Measurements from ENCODE around the gene RAB42. TPM values are rescaled to one million over a fixed set of nuclear protein-coding genes. Genes with fewer than 3 reads are reported as not detected.
A peak's percentile ranks its signal among the peaks of the same experiment; 100 is the strongest.

RAB42 gene
- total and polyA plus RNA-seq, 9 of the 15 experiments (the other 6 are each of a cell fraction or from before 2014, with no cell fraction given) = 0.07 to 0.14 (median 0.12) TPM; not detected in 6

DNA sequence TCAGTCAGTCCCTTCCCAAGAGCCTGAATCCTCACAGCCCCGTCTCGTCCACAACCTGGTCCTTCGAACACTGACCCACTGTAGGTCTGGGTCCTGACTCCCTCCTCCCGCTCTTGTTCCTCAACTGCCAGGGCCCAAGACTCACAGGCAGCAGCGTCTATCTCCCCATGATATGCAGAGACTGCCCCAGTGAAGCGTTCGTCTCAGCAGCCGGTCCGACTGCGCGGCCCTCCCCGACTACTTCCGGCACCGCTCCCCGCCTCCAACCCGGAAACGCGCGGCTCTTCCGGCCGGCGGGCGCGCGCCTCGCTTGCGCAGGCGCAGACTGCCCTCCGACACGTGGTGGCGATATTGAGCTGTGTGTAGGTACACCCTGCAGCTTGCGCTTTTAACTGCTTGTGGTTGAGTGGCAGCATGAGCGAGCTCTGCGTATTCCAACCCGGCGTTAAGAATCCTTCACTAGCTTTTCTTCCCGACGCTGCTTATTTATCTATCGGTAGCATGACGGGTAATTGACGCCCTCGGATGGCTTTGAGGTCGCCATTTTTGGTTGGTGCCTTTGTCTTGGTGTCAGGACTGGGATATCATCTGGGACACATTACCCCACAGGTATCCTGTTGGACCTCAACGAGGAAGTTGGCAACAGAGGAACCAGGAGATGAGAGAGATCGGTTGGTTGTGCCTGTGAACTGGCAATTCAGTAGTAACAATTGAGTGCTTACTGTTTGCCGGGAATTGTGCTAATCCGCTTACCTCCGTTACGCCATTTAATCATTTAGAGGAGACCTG lies 51.0 kb downstream of the RAB42 start, which contains the start of gene TAF12 (continued):
- TF ChIP-seq IFI16 (CRISPR knock-in tag; IDR thresholded peaks at IDR 0.05) (no peak), HNRNPL (IDR thresholded peaks at IDR 0.05; ENCODE audit: low read depth, low read length) (no peak), ZNF165 (CRISPR knock-in tag; IDR thresholded peaks at IDR 0.05; ENCODE audit: borderline replicate concordance) (no peak), ZBTB7A (IDR thresholded peaks at IDR 0.05; ENCODE audit: borderline replicate concordance, control insufficient read depth, low read depth, low read length) (no peak; the same call in 1 of the 2 replicates), MTA3 (IDR thresholded peaks at IDR 0.05; ENCODE audit: borderline replicate concordance) (peak; percentile 96), RBFOX2 (IDR thresholded peaks at IDR 0.05; ENCODE audit: low read depth, low read length) (peak; percentile 100), KDM2B (CRISPR knock-in tag; IDR thresholded peaks at IDR 0.05) (no peak; the same call in 1 of the 2 replicates), FOXJ2 (tag; IDR thresholded peaks at IDR 0.05) (0 out of 2 replicates have a peak, but pooled peaks have one; percentile 50), ARID1B (IDR thresholded peaks at IDR 0.05) (peak; percentile 51; the same call in 1 of the 2 replicates), TRIM28 (IDR thresholded peaks at IDR 0.05) (no peak), SOX6 (IDR thresholded peaks at IDR 0.05) (peak; percentile 76; the same call in 1 of the 2 replicates), HDGF (IDR thresholded peaks at IDR 0.05) (no peak), TFAM (CRISPR knock-in tag; conservative IDR thresholded peaks at IDR 0.05) (no peak)
- TF ChIP-seq, protein P1, sequence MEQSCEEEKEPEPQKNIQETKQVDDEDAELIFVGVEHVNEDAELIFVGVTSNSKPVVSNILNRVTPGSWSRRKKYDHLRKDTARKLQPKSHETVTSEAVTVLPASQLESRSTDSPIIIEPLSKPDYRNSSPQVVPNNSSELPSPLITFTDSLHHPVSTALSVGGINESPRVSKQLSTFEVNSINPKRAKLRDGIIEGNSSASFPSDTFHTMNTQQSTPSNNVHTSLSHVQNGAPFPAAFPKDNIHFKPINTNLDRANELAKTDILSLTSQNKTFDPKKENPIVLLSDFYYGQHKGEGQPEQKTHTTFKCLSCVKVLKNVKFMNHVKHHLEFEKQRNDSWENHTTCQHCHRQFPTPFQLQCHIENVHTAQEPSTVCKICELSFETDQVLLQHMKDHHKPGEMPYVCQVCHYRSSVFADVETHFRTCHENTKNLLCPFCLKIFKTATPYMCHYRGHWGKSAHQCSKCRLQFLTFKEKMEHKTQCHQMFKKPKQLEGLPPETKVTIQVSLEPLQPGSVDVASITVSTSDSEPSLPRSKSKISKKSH (CRISPR knock-in tag; IDR thresholded peaks at IDR 0.05) = no peak
- TF ChIP-seq, protein P2, sequence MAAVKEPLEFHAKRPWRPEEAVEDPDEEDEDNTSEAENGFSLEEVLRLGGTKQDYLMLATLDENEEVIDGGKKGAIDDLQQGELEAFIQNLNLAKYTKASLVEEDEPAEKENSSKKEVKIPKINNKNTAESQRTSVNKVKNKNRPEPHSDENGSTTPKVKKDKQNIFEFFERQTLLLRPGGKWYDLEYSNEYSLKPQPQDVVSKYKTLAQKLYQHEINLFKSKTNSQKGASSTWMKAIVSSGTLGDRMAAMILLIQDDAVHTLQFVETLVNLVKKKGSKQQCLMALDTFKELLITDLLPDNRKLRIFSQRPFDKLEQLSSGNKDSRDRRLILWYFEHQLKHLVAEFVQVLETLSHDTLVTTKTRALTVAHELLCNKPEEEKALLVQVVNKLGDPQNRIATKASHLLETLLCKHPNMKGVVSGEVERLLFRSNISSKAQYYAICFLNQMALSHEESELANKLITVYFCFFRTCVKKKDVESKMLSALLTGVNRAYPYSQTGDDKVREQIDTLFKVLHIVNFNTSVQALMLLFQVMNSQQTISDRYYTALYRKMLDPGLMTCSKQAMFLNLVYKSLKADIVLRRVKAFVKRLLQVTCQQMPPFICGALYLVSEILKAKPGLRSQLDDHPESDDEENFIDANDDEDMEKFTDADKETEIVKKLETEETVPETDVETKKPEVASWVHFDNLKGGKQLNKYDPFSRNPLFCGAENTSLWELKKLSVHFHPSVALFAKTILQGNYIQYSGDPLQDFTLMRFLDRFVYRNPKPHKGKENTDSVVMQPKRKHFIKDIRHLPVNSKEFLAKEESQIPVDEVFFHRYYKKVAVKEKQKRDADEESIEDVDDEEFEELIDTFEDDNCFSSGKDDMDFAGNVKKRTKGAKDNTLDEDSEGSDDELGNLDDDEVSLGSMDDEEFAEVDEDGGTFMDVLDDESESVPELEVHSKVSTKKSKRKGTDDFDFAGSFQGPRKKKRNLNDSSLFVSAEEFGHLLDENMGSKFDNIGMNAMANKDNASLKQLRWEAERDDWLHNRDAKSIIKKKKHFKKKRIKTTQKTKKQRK (IDR thresholded peaks at IDR 0.05; ENCODE audit: borderline replicate concordance, low read depth, low read length) = no peak
- TF ChIP-seq, protein P3, sequence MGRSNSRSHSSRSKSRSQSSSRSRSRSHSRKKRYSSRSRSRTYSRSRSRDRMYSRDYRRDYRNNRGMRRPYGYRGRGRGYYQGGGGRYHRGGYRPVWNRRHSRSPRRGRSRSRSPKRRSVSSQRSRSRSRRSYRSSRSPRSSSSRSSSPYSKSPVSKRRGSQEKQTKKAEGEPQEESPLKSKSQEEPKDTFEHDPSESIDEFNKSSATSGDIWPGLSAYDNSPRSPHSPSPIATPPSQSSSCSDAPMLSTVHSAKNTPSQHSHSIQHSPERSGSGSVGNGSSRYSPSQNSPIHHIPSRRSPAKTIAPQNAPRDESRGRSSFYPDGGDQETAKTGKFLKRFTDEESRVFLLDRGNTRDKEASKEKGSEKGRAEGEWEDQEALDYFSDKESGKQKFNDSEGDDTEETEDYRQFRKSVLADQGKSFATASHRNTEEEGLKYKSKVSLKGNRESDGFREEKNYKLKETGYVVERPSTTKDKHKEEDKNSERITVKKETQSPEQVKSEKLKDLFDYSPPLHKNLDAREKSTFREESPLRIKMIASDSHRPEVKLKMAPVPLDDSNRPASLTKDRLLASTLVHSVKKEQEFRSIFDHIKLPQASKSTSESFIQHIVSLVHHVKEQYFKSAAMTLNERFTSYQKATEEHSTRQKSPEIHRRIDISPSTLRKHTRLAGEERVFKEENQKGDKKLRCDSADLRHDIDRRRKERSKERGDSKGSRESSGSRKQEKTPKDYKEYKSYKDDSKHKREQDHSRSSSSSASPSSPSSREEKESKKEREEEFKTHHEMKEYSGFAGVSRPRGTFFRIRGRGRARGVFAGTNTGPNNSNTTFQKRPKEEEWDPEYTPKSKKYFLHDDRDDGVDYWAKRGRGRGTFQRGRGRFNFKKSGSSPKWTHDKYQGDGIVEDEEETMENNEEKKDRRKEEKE (IDR thresholded peaks at IDR 0.05; ENCODE audit: borderline replicate concordance in 1 of 2, control insufficient read depth in 1 of 2, low read depth in 2 of 2, low read length in 1 of 2) = peak; percentile 40 to 94; a peak in 2 of 4 replicates
- TF ChIP-seq, protein P4, sequence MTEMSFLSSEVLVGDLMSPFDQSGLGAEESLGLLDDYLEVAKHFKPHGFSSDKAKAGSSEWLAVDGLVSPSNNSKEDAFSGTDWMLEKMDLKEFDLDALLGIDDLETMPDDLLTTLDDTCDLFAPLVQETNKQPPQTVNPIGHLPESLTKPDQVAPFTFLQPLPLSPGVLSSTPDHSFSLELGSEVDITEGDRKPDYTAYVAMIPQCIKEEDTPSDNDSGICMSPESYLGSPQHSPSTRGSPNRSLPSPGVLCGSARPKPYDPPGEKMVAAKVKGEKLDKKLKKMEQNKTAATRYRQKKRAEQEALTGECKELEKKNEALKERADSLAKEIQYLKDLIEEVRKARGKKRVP (CRISPR knock-in tag; IDR thresholded peaks at IDR 0.05) = no peak
